HG03558 (cell line): ENCODE results near the gene EPS15.
"Not testable (repeated sequence)": the region's sequence is repeated elsewhere in the genome, so short reads cannot be mapped to it uniquely, and the experiment has no call there.

Experiments
- ATAC-seq: cut with Tn5 transposase; IDR thresholded peaks from one replicate; pipeline ENCODE4 v1.9.1; 2021; ENCODE audit warnings: moderate number of reproducible peaks; ENCODE audit not compliant: unreplicated experiment; ENCODE audit errors: extremely low read depth

Gene EPS15

DNA sequence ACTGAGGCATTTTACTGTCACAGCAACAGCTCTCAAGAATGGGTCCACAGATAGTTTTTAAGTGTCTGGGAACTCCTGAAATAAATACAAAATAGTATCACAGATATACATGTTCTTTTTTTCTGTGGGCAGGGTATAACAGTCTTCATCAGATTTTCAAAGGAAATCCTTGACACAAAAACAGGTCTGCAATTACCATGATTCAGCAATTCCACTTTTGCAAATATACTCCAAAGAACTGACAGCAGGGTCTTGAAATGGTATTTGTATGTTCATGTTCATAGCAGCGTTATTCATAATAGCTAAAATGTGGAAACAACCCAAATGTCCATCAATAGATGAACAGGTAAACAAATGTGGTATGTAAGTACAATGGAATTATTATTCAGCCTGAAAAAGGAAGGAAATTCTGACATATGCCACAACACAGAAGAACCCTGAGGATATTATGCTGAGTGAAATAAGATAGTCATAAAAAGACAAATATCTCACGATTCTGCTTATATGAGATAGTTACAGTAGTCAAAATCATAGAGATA lies 85.0 kb downstream of the EPS15 start:
- ATAC-seq = no peak

DNA sequence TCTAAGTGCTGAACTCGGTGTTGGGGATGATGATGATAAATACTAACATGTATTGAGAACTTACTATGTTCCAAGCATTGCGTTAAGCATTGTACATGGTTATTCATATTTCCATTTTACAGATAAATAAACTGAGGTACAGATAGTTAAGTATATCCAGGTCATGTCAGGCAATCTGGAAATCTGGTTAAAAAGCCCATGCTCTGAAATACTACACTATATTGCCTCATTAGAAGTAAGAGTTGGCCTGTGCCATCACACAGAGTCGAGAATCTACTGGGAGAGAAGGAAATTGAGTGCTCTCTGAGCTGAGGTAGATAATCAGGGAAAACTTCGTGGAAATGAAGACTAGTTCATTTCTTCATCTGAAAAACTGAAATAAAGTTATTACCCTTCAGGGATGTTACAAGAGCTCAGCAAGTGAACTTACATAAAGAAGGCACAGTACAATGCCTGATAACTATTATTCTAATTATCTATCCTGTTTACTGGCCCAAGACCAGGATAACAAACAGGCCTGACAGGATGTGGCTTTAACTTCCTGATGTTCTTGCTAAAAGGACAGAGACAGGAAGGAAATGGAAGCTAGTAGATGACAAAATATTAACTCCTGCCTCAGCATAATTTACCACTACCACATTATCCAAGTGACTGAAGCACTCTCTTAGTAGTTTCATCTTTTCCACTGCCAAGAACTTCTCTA lies 85.6 kb downstream of the EPS15 start:
- no peak for ATAC-seq

DNA sequence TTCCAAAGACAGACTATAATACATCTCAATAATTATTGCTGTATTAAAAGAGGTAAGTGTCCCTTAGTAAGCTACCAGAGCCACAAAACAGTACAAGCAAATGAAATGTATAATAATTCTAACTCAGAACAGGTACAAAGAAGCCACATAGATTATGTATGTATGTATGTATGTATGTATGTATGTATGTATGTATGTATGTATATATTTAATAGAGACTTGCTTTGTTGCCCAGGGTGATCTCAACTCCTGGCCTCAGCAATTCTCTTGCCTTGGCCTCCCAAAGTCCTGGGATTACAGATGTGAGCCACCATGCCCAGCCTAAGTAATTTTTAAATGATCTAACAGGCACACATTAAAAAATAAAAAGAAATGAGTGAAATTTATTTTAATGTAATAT lies 86.9 kb downstream of the EPS15 start:
- no peak for ATAC-seq

DNA sequence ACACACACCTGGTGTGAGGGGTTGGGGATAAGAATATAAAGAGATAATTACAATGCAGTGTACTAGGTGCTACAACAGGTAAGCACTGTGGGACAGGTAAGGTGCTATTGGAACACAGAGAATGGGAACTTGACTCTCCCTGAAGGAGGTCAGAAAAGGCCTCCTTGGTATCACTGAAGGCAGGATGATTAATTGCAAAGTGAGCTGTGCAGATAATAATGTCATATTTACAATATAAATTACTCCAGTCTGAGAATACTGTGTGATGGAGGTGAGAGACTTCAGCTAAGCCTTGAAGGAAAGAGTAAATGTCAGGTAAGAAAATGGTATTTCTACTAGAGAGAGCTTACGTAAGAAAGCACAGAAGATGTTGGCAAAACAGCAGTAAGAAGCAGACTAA lies 91.6 kb downstream of the EPS15 start:
- ATAC-seq = no peak

DNA sequence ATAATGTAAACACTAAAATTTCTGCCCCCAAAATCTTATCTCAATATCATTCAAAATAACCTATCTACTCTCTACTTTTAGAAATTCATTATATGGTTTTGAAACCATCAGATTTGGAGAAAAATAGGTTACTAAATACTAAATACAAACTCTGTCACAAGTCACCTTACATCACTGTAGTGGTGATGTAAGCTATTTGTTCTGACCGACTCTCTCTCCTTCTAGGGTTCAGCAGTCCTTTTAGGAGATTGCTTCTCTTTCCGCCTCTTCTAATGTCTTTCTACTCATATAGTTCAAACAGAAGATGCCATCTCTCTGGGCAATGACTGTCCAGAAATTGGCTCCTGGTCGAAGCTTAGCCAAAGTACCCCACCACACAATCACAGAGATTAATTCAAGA lies 93.1 kb downstream of the EPS15 start:
- no peak for ATAC-seq

DNA sequence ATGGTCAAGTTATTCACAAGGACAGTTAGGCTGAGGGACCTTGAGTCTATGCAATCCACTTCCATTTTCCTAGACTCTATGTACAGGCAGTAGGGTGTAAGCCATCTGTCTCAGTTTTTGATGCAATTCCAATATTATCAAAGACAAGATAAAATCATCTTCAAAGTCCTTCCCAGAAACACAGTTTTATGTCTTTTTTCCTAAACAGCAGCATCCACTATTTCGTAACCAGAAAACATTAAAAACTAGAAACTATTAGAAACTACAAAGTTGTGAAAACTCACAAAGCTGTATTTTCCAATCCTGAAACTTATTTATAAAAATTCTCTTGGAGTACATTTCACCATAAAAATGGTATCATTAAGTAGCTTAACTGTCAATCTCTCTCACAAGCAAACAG lies 93.8 kb downstream of the EPS15 start:
- ATAC-seq = no peak

DNA sequence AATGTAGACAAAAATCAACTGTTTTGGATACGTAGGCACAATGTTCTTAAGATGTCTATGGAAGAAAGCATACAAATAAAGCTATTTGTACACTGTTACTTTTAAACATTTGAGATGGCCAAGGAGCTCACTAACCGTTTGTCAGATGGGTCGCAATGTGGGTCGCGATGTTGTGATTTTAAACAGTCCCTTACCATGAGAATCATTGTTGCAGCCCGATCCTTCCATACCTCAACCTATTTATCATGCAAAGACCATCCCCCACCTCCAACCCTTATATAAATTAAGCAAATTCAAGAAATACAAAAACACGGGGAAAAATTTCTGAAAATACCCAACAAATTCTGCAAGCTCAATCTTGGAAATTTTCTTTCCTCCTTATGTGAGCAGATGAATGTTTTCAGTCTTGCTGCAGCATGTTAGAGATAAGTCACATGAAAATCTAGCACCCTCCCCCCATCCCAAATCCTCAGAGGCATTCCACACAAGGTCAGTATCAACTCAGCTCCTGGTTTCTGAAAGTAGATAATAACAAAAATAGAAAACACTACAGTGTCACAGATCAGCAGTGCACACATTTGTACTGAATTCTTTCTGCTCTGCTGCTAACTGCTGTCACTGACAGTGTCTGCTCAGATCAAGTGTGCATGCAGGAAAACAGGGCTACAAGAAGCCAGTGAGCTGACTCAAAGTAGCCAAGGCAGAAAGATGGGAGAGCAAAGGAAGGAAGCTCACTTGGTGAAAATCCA lies 95.8 kb downstream of the EPS15 start:
- ATAC-seq = no peak

DNA sequence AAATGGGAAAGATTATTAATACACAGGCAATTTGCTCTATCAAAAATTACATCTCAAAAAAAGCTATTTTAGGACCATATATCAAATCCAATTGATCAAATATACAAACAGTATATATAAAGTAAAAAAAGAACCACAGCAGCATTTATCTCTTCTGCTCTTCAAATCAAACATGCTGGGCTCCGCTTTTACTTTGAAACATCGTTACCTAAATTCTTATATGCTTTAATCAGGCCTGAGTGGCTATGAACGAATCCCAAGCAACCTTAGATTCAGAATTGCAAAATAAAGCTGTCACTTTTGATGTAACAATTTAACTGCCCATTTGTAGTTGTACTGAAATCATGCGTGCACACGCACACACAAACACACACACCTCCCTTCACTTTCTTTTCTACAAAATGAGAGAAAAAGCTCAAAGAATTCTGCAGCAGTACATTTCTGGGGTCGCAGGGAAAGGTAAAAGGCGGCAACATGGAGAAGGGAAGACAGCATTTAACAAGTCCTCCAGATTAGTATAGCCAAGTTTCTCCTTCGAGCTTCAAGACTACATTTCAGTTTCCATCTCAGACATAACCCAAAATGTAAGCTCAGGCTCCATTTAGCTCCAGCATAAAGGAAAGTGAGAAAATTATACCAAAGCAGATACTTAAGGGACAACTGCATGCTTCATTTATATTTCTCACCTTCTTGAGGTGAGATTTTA lies 96.5 kb downstream of the EPS15 start:
- ATAC-seq = no peak

DNA sequence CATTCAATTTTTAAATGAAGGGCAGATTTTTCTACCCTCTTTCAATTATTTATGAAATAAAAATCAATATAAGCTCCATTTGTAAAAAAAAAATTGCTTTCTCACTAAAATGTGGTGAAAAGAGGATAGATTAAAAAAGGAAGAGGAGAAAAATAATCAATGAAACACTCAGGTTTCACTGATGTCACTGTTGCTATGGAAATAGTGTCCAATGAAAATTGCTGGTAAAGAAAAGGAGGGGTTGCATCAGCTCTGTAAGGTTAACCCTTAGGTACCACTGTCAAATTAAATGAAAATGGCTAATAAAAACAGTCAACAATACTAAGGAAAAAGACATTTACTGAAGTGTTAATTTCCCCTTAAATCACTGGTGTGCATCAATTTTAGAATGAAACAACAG lies 97.1 kb downstream of the EPS15 start:
- no peak for ATAC-seq

DNA sequence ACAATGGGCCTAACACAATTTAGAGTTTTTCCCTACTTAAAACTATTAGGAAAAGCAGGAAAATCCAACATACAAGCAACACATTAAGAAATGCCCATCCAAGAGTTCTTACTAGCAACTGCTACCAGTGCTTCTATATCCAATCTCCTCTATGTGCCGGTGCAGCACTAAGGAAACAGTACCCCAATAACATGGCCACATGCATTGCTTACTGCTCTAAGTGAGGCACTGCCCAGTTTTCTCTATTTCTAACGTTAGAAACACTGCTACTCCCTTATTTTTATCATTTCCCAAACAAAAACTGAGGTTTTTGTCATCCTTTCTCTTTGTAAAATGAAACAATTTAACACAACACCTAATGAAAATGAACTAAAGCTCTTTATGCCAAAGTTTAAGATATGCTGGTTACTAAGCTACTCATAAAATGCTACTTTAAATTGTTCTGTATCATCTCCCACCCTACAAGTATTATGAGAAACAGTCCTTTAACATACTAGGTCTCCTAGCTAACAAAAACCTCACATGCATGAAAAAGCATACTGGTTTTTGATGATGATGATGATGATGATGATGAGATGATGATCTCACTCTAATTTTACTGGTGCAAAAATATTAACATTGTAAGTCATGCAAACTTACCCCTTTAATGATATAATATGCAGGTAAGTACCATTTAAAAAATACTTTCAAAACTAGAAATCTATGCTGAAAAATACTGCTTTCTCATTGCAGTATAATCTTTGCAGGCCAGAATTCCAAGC lies 98.0 kb downstream of the EPS15 start:
- no peak for ATAC-seq

DNA sequence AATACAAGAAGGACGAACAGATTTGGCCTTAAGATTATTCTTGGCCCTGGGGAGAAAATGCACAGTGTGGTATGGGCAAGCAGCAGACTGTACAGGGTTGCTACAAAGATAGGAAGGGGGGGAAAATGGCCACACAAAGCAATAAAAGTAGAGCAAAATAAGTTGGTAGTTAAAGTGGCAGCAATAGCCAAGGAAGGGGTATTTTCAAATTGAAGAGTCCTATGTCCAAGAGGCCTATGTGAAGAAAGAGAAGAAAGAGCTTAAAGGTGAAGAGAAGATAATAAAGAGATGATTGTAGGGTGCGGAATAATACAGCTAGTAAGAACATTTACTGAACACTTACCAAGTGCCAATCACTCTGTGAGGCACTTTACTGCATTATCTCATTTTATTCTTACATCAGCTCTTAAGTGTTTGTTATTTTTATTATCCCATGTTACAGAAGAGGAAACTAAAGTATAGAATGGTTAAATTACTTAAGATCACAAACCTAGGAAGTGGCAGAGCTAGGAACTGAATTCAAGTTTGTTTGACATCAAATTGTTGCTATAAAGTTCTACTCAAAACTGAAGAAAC lies 100.6 kb downstream of the EPS15 start:
- ATAC-seq = no peak

DNA sequence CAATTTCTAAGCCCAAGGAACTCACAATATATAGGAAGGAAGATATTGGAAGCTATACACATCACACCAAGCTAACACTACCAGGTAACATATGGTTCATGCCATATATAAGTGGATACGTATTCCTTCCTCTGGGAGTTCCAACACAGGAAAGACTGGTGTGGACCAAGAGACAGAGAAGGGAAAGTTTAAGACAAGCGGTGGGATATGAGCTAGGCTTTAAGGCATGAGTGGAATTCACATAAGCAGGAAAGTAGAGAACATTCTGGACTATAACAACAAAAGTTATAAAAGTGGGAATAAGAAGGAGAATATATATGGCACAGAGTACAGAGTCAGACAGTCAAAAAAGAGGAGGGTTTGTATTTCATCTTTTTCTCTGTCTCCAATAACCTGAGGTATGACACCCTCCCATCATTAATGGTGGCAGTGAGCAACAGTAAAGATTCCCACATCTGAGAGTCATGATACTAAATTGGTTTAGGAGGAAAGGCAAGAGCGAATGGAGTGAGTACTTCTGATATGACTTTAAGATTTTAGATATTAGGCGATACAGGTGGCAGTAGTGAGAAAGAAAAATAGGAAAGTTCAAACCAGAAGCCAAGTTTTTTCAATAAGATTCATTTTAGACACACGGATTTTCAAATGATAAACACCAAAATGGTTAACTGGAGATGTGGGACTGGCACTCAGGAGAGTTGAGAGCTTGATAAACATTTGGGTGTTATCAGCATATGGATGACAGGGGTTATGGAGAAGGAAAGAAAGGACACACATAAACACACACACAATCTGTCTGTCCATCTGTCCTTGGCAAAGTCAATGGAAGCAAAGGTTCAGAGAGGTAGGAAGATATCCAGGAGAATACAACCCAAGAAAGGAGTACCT lies 101.3 kb downstream of the EPS15 start:
- no peak for ATAC-seq

DNA sequence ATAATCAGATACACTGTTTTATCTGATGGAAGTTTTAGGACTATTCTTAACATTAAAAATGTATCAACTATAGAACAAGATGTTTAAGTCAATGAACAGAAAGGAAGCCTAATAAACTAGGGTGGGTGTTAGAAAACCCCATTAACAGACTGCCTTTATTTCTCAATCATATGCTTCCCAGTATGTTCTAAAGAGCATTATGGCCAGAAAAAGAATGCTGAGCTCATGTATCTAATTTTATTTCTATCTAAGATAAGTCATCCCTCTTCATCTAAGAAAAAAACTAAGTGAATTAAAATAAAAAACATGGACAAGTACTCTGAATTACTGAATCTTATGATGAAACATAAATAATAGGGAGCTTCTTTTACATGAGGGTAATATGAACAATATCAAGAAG lies 102.2 kb downstream of the EPS15 start:
- ATAC-seq = no peak

DNA sequence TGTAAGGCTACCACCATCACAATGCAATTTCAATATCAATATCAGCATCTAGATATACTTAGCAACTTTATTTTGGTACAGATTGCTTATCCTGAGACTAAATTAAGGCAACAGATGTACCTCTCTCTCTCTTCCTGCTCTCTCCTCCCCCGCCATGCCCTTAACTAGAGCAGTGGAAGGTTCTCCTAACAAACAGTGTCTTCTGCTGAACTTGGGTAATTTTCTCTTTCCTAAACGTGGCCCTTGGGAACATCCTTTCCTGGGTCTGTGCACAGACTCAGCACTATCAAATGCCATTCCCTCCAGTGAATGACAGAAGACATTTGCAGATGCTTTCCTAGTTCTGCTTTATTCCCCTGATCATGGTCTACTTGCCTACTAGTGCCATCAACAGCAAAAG lies 103.1 kb downstream of the EPS15 start:
- ATAC-seq = no peak

DNA sequence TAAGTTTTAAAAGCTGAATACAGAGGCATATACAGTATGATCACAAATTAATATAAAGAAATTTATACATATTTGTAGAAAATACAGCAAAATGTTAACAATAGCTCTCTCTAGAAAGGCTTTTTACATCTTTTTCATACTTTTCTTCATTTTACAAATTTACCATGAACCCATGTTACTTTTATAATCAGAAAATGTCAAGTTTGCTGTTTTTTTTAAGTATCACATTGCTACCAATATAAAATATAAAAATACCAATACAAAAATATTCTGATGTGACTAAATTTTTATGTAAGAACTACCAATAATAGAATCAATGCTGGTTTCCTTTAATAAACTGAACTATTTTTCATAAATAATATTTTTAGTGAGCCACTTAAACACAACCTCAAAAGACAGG lies 104.3 kb downstream of the EPS15 start:
- ATAC-seq = no peak

DNA sequence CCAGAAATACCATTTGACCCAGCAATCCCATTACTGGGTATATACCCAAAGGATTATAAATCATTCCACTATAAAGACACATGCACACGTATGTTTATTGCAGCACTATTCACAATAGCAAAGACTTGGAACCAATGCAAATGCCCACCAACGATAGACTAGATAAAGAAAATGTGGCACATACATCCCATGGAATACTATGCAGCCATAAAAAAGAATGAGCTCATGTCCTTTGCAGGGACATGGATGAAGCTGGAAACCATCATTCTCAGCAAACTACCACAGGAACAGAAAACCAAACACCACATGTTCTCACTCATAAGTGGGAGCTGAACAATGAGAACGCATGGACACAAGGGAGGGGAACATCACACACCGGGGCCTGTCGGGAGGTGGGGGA lies 107.2 kb downstream of the EPS15 start:
- ATAC-seq = not testable (repeated sequence)

DNA sequence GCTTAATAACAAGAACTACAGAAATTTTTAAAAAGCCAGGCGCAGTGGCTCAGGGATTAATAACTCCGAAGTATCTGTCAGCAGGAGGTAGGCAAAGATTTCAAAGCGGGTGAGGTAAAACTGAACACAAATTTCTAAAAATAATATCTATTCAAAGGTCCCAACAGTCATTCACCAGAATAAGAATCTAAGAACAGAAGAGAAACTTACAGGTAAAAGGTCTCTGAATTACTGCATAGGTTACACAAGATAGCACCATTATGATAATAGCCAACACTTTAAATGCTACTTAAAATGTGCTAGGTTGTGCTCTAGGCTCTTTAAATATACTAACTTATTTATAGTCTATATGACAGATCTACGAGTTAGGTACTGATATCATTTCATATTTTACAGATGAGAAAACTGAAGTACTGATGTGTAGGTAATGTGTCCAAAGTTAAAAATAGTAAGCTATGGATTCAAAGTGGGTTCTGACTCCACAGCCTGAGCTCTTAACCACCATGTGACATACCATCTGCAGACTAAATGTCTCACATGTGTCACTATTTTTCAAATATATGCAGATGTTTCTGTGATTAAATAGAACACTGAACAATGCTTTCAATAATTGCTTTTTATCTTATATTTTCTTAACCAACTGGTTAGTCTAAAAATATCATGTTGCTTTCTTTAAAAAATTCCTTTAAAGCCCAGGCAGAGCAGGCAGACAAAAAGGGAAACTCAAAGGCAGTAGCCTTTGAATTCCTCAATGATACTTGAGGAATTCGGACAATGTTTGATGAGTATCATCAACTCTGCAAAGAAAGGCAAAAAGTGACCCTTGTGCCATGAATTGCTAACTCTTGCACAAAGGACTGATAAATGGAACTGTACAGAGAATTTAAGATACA lies 108.3 kb downstream of the EPS15 start:
- no peak for ATAC-seq
